ENCODE measurements around the gene MOB2.
"Not testable (repeated sequence)": the region's sequence is repeated elsewhere in the genome, so short reads cannot be mapped to it uniquely, and the experiment has no call there.

Gene MOB2

GRCh38 chr11:1517117-1518005 is 30.8 kb upstream of the MOB2 start:
- no peak for DNase-seq

- DNase-seq: no peak
Measured at GRCh38 chr11:1516273-1517067, 29.9 kb upstream of the MOB2 start.

- peak; percentile 71 for DNase-seq
Measured at GRCh38 chr11:1515082-1516060, 28.8 kb upstream of the MOB2 start.

GRCh38 chr11:1514336-1515061 is 27.9 kb upstream of the MOB2 start:
- no peak for DNase-seq

- DNase-seq: no peak
Measured at GRCh38 chr11:1513326-1514296, 27.0 kb upstream of the MOB2 start.

- DNase-seq: not testable (repeated sequence)
Measured at GRCh38 chr11:1512531-1513258, 26.1 kb upstream of the MOB2 start.

- DNase-seq: no peak
Measured at GRCh38 chr11:1511937-1512496, 25.4 kb upstream of the MOB2 start.

- DNase-seq: no peak
Measured at GRCh38 chr11:1510928-1511327, 24.3 kb upstream of the MOB2 start.

GRCh38 chr11:1510351-1510750 is 23.8 kb upstream of the MOB2 start:
- not testable (repeated sequence) for DNase-seq

- DNase-seq: no peak
Measured at GRCh38 chr11:1509626-1510255, 23.2 kb upstream of the MOB2 start.

- DNase-seq: no peak
Measured at GRCh38 chr11:1508986-1509385, 22.4 kb upstream of the MOB2 start.

- no peak for DNase-seq
Measured at GRCh38 chr11:1508491-1508891, 21.9 kb upstream of the MOB2 start.

- DNase-seq: no peak
Measured at GRCh38 chr11:1507381-1508140, 21.0 kb upstream of the MOB2 start.

GRCh38 chr11:1506981-1507380 is 20.4 kb upstream of the MOB2 start:
- DNase-seq: no peak

- DNase-seq: no peak
Measured at GRCh38 chr11:1505480-1505879, 18.9 kb upstream of the MOB2 start.

GRCh38 chr11:1504581-1505290 is 18.2 kb upstream of the MOB2 start:
- no peak for DNase-seq

- no peak for DNase-seq
Measured at GRCh38 chr11:1504138-1504537, 17.6 kb upstream of the MOB2 start.

- no peak for DNase-seq
Measured at GRCh38 chr11:1503708-1504104, 17.1 kb upstream of the MOB2 start.
